Tongue (tissue), 2 donors: ENCODE measurements around the gene KRTCAP2. TPM values are rescaled to one million over a fixed set of nuclear protein-coding genes. Genes with fewer than 3 reads are reported as not detected.

Experiments used
- DNase-seq: peaks from one replicate; pipeline ENCODE4 v3.0.0-alpha.2; 2015
- total RNA-seq: library from RNA; depleted of rRNA; stranded (reverse); fragments of >200 nt; gene quantifications from one replicate; pipeline ENCODE4 v1.2.3, GENCODE V29; 2014

Gene KRTCAP2
- total RNA-seq, 1 donor from 2014 or later: 29.6 TPM

- no peak for DNase-seq
These were observed 39.3 kb downstream of the KRTCAP2 start for GRCh38 chr1:155133799-155134281.

DNA sequence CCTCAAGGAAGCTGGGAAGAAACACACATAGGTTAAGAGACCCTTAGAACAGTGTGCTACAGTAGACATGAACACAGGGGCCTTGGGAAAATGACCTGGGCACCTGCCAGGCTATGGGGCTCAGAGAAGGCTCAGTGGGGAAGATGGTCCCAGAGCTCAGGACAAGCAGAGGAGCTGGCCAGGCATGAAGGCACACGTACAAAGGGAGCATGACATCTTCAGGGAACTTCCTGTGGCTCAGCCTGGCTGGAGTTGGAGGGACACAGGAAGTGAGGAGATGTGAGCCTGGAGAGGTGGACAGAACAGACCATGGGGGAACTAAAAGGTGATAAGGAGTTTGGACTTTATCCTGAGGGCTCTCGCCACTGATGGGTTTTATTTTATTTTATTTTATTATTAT is 41.2 kb downstream of the KRTCAP2 start:
- no peak for DNase-seq

DNA sequence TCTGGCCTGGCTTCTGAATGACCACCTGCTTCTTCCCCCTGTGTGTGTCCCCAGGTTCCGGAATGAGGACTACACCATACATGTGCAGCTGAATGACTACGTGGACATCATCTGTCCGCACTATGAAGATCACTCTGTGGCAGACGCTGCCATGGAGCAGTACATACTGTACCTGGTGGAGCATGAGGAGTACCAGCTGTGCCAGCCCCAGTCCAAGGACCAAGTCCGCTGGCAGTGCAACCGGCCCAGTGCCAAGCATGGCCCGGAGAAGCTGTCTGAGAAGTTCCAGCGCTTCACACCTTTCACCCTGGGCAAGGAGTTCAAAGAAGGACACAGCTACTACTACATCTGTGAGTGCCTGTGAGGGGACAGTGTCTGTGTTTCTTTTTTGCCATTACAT is 41.8 kb downstream of the KRTCAP2 start:
- no peak for DNase-seq

GRCh38 chr1:155130272-155131006 is 42.7 kb downstream of the KRTCAP2 start:
- no peak for DNase-seq

DNA sequence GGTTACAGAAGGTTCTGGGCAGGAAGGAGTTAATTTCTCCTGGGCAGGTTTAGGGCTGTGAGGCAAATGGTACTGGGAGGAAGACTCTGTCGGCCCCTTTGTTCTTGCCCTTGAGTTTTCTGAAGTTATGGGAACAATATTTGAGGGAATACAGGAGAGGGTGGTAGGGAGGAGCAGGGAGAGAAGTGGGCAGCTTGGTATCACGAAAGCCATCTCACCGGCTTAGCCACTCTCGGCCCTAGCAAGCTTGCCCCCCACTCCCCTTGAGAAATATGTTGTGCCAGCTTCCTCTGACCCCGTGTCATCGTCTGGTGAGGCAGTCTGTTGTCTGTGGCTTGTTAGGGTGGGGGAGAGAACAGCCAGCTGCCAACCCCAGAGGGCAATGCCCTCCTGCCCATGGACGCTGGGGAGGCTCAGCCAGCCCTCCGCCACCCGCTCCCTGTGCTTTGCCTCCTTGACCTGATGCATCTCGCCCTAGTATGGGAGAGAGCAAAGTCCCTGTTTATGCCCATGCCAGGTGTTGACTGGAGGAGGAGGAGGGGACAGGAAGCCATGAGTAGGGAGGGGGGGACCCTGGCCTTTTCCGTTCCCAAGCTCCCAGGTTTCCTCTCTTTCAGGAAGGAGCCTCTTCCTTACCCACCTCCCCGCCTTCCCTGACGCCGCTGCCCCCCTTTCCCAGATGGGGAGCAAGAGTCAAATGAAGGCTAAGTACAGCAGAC is 44.2 kb downstream of the KRTCAP2 start:
- peak; percentile 25 for DNase-seq

GRCh38 chr1:155127967-155128754 is 44.9 kb downstream of the KRTCAP2 start:
- DNase-seq: no peak

GRCh38 chr1:155127105-155127966 is 45.8 kb downstream of the KRTCAP2 start, which contains the start of gene EFNA1:
EFNA1 (plus strand) TSS chr1:155127876; CDS start chr1:155127978, 102 bp downstream.
- peak; percentile 76 for DNase-seq

DNA sequence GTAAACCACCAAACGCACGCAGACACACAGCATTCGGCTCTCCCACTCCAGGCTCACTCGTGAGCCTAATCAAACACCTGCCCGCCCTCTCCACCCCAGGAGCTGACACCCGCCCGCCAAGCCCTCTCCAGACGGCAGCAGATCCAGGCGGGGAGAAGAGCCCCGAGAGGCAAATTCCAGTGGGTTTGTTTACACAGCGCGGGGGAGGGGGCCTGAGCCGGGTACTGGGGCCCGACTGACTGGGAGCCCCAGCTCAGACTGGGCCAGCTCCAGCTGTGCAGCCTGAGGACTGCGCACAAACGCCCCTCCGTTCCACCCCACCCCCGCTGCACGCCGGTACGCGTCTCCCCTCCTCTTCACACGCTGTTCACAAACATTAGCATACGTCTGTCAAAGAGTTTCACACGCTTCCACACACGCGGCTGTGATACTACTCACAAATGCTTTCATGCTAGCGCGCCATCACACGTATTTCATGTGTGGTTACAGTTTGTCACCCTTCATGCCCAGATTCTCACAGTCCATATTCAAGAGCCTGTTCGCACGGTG is 46.5 kb downstream of the KRTCAP2 start:
- peak; percentile 59 for DNase-seq

- DNase-seq: peak; percentile 49
These were observed 47.1 kb downstream of the KRTCAP2 start for GRCh38 chr1:155125946-155126555.

DNA sequence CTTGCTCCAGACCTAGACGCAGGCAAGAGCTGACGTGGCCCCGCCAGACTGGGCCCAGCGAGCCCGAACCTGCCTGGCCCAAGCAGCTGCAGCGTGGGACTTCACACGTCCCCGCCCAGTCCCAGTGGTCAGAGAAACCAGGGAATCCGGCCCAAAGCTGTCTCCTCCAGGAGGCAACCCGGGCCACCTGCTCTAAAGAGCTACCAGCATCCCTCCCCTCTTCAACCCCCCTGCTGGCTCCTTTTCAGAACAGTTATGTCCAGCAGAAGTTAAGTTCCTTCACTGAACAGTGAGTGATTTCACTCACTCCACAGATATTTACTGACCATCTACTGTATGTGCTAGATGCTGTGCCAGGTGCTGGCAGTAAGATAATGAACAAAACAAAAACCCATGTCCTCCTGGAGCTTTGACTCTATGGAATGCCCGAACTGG is 47.6 kb downstream of the KRTCAP2 start:
- DNase-seq: no peak

DNA sequence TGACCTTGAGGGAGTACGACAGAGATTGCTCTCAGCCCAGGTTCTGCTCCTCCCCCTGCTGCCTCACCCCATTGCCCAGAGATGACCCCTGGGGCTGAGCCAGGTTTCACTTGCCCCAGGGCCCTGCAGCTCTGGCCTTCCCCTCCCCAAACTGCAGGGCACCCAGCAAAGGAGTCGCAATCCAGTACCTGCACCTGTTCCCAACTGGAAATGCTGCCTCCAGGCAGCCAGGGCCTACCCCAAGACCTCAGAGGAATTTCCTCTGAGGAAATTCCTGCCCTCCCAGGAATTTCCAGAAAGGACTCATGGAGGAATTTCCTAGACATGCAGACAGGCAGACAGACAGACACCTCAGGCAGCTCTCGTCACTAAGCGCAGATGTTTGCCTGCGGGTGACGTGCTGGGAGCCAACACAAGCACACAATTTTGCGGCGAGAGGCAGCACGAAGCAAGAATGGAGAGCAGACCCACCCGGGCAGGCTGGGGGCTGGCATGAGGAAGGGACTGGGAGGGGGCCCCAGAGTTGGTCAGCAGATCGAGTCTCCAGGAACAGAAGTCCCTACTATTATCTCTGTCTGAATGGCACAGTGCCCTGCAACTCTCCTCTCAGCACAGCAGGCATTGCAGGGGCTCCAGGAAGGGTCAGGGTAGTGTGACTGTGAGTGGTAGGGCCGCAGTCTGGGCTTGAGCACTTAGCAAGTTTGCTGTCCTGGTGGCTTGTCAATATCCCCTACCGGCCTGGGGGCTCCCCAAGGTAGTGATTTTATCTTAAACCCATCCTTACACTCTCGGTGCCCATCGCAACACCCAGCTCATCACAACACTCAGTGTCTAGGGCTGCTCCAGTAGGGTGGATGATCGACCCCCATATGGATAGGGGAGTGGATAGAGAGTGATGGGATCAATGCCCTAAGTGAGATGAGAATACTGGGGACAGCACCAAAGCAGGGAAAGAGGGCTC is 48.3 kb downstream of the KRTCAP2 start:
- DNase-seq: no peak

- peak; percentile 25 for DNase-seq
These were observed 49.3 kb downstream of the KRTCAP2 start for GRCh38 chr1:155123801-155124200.

GRCh38 chr1:155122308-155122707 is 50.8 kb downstream of the KRTCAP2 start:
- no peak for DNase-seq

GRCh38 chr1:155121249-155121648 is 51.9 kb downstream of the KRTCAP2 start:
- no peak for DNase-seq

DNA sequence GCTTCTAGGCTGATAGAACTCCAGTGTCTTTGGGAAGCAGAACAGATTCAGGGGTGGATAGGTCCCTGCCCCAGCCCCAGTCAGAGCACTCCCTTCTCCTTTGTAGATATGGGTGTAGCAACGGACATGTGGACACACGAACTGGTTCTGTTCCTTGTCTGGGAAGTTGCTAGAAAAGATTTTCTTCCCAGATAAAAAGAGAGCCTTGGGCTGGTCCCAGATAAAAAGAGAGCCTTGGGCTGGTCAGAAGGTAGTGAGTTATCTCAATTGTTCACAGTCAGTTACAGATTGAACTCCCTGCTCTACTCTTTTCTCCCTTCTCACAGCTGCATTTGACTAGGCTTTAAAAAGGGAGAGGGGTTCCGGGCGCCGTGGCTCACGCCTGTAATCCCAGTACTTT is 52.9 kb downstream of the KRTCAP2 start:
- no peak for DNase-seq
